Measurements from ENCODE around the gene ZNF620. TPM values are rescaled to one million over a fixed set of nuclear protein-coding genes. Genes with fewer than 3 reads are reported as not detected.

Gene ZNF620
- polyA plus RNA-seq, 1 donor (not counting 4 experiments of a cell fraction or from before 2014, with no cell fraction given) = 0.35 TPM

DNA sequence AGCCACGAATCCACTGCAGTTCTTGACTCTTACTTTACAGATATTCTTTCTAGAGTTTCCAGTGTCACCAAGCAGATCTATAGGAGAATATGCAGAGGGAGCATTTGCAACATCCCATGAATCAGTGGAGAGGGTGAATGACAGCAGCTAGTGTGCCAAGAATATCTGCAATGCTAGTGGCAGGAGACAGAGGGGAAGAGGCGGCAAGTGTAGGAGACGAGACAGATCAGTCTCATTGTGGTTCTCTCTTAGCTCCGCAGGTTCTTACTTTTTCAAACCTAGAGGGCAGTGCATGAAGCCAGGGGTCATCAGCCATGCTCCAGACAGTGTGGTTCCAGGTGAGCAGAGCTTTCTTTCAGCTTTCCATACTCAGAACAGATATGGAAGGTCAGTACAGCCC is 28.2 kb upstream of the ZNF620 start:
- dilution Hi-C loops (cut with MboI; ENCODE audit: extremely low pct_ligation_motif_present, low sequenced_read_pairs) = no loop called here
- Histone ChIP-seq H3K27ac (ENCODE audit: control insufficient read depth, insufficient read depth, low read length) (peak overlapping the region; percentile 69), H3K4me2 (ENCODE audit: control insufficient read depth, extremely low read depth, insufficient read depth, low read depth, low read length) (peak overlapping the region; percentile 75), H3K9me3 (ENCODE audit: control insufficient read depth, low read depth, low read length) (no peaks in the 10 kb centered on the region), H3K9ac (ENCODE audit: control insufficient read depth, extremely low read depth, insufficient read depth, low read length) (peak overlapping the region; percentile 84), H4K20me1 (ENCODE audit: control insufficient read depth, extremely low read depth, insufficient read depth, low read length) (no peaks in the 10 kb centered on the region), H3K4me3 (ENCODE audit: control insufficient read depth in 2 of 3, extremely low read depth in 1 of 3, insufficient read depth in 2 of 3, low read depth in 1 of 3, low read length in 3 of 3) (peak overlapping the region; percentile 79 to 92 (median 89)), H3K27me3 (ENCODE audit: control insufficient read depth, extremely low read depth, insufficient read depth, low read length) (no peaks in the 10 kb centered on the region), H2AFZ (ENCODE audit: control insufficient read depth, low read length) (peak overlapping the region; percentile 97), H3K79me2 (ENCODE audit: control insufficient read depth, insufficient read depth, low read length) (no peaks in the 10 kb centered on the region), H3K4me1 (ENCODE audit: control insufficient read depth, extremely low read depth, insufficient read depth, low read length) (peaks cover 7% of the 10 kb centered on the region), H3K9me1 (ENCODE audit: control insufficient read depth, extremely low read depth, insufficient read depth, low read length) (no peaks in the 10 kb centered on the region), H3K36me3 (ENCODE audit: control insufficient read depth in 2 of 2, extremely low read depth in 1 of 2, insufficient read depth in 2 of 2, low read length in 2 of 2) (peaks cover 2 to 5% of the 10 kb centered on the region in 2 experiments)
- DNase-seq (ENCODE audit: low read depth, low spot score) = no peak
- TF ChIP-seq EZH2 (IDR thresholded peaks at IDR 0.05; ENCODE audit: low read length) = no peak
- TF ChIP-seq, protein P1, sequence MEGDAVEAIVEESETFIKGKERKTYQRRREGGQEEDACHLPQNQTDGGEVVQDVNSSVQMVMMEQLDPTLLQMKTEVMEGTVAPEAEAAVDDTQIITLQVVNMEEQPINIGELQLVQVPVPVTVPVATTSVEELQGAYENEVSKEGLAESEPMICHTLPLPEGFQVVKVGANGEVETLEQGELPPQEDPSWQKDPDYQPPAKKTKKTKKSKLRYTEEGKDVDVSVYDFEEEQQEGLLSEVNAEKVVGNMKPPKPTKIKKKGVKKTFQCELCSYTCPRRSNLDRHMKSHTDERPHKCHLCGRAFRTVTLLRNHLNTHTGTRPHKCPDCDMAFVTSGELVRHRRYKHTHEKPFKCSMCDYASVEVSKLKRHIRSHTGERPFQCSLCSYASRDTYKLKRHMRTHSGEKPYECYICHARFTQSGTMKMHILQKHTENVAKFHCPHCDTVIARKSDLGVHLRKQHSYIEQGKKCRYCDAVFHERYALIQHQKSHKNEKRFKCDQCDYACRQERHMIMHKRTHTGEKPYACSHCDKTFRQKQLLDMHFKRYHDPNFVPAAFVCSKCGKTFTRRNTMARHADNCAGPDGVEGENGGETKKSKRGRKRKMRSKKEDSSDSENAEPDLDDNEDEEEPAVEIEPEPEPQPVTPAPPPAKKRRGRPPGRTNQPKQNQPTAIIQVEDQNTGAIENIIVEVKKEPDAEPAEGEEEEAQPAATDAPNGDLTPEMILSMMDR (optimal IDR thresholded peaks at IDR 0.05 in 1 of 3, IDR thresholded peaks at IDR 0.05 in 1 of 3, conservative IDR thresholded peaks at IDR 0.05 in 1 of 3; ENCODE audit: extremely low read depth in 1 of 3, insufficient read depth in 2 of 3, low read length in 3 of 3) = no peak
- FAIRE-seq = no peak

DNA sequence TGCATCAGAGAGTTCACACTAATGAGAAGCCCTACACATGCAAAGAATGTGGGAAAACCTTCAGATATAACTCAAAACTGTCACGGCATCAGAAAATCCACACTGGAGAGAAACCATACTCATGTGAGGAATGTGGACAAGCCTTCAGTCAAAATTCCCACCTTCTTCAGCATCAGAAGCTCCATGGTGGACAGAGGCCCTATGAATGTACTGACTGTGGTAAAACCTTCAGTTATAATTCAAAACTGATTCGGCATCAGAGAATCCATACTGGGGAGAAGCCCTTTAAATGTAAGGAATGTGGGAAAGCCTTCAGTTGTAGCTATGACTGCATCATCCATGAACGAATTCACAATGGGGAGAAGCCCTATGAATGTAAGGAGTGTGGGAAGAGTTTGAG is 18.7 kb upstream of the ZNF620 start:
- FAIRE-seq = no peak
- H2AFZ ChIP-seq (ENCODE audit: control insufficient read depth, low read length) = no peak overlapping the region
- no peak for DNase-seq (ENCODE audit: low read depth, low spot score)
- TF ChIP-seq, protein P1 (optimal IDR thresholded peaks at IDR 0.05 in 1 of 3, IDR thresholded peaks at IDR 0.05 in 1 of 3, conservative IDR thresholded peaks at IDR 0.05 in 1 of 3; ENCODE audit: extremely low read depth in 1 of 3, insufficient read depth in 2 of 3, low read length in 3 of 3) = no peak
- no peak for TF ChIP-seq EZH2 (IDR thresholded peaks at IDR 0.05; ENCODE audit: low read length)
- H3K9me3 ChIP-seq (ENCODE audit: control insufficient read depth, low read depth, low read length) = peaks cover 15% of the 10 kb centered on the region
- peaks cover 7 to 12% of the 10 kb centered on the region in 2 experiments for H3K36me3 ChIP-seq (ENCODE audit: control insufficient read depth in 2 of 2, extremely low read depth in 1 of 2, insufficient read depth in 2 of 2, low read length in 2 of 2)
- H3K4me2 ChIP-seq (ENCODE audit: control insufficient read depth, extremely low read depth, insufficient read depth, low read depth, low read length) = no peak overlapping the region
- H3K9me1 ChIP-seq (ENCODE audit: control insufficient read depth, extremely low read depth, insufficient read depth, low read length) = no peaks in the 10 kb centered on the region
- no peaks in the 10 kb centered on the region for H3K27me3 ChIP-seq (ENCODE audit: control insufficient read depth, extremely low read depth, insufficient read depth, low read length)
- H3K4me1 ChIP-seq (ENCODE audit: control insufficient read depth, extremely low read depth, insufficient read depth, low read length) = no peaks in the 10 kb centered on the region
- dilution Hi-C loops (cut with MboI; ENCODE audit: extremely low pct_ligation_motif_present, low sequenced_read_pairs) = no loop called here
- no peaks in the 10 kb centered on the region for H4K20me1 ChIP-seq (ENCODE audit: control insufficient read depth, extremely low read depth, insufficient read depth, low read length)
- H3K9ac ChIP-seq (ENCODE audit: control insufficient read depth, extremely low read depth, insufficient read depth, low read length) = no peak overlapping the region
- no peaks in the 10 kb centered on the region for H3K79me2 ChIP-seq (ENCODE audit: control insufficient read depth, insufficient read depth, low read length)
- H3K27ac ChIP-seq (ENCODE audit: control insufficient read depth, insufficient read depth, low read length) = no peak overlapping the region
- no peak overlapping the region for H3K4me3 ChIP-seq (ENCODE audit: control insufficient read depth in 2 of 3, extremely low read depth in 1 of 3, insufficient read depth in 2 of 3, low read depth in 1 of 3, low read length in 3 of 3)
